NT2/D1 (cell line): Measurements from ENCODE around the gene MSMB.

Source experiments
- DNase-seq: peaks from one replicate; pipeline ENCODE4 v3.0.0-alpha.2; 2011; ENCODE audit warnings: low read depth, low spot score
- H3K27me3 ChIP-seq: 2 replicates; pipeline ENCODE4 v1.6.0; 2011; ENCODE audit warnings: mild to moderate bottlenecking; ENCODE audit not compliant: insufficient read length, insufficient read depth
- H3K36me3 ChIP-seq: 2 replicates; pipeline ENCODE4 v1.6.1; 2011; ENCODE audit warnings: mild to moderate bottlenecking, low read length, mixed read lengths; ENCODE audit not compliant: insufficient read depth, insufficient read length
- H3K4me1 ChIP-seq: 2 replicates; pipeline ENCODE4 v1.5.1; 2011; ENCODE audit not compliant: insufficient read depth, insufficient read length
- H3K4me3 ChIP-seq: 2 replicates; pipeline ENCODE4 v1.5.1; 2011; ENCODE audit warnings: low read depth; ENCODE audit not compliant: insufficient read length
- H3K9ac ChIP-seq: 2 replicates; pipeline ENCODE4 v1.6.0; 2011; ENCODE audit warnings: low read depth; ENCODE audit not compliant: insufficient read length
- H3K9me3 ChIP-seq: 2 replicates; pipeline ENCODE4 v1.5.1; 2011; ENCODE audit warnings: mild to moderate bottlenecking, low read length; ENCODE audit not compliant: insufficient read depth
- SUZ12 ChIP-seq: IDR thresholded peaks from 2 replicates; pipeline ENCODE4 v1.6.1; 2011; ENCODE audit not compliant: insufficient read length, insufficient read depth; ENCODE audit errors: extremely low read depth
- YY1 ChIP-seq: IDR thresholded peaks from 2 replicates; pipeline ENCODE4 v1.6.1; 2011; ENCODE audit not compliant: insufficient read length, insufficient read depth
- ZNF274 ChIP-seq: IDR thresholded peaks from 2 replicates; pipeline ENCODE4 v1.6.1; 2011; ENCODE audit warnings: mild to moderate bottlenecking, low read depth, low read length

Gene MSMB

DNA sequence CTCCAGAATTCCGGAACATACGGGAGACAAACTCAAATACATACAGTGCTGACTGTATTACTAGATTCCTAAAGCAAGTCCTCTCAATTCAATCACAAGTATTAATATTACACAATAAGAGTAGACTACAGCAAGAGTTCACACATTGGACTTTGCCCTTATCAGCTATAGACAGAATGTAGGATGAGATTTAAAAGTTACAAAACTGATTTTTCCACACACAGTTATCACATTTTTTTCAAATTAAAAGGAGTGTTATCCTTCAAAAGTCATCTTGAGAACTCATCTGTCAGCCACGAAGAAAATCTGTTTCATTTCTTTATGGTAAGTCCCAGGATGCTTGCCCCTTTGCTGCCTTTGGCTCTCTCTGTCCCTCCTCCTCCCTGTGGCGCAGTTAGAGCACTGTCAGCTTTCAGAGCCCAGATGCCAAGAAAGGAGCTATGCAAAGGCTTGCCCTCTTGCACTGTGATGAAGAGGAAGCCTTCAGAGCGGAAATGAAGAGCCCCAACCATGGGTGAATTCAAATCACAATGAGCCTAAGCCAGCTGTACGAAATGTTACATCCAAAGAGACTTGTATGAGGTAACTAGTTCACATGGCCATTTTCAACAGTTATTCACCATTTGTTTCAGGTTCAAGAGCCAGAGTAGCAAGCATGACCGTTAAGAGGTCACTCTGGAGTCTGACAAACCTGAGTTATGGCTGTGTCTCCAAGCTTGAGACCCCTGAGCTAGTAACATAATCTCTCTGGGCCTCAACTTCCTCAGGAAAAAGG, 26.3 kb downstream of the MSMB start:
- TF ChIP-seq ZNF274 (no peak), SUZ12 (no peak), YY1 (no peak)
- no peaks in the 10 kb centered on the region for H3K27me3 ChIP-seq
- no peak for DNase-seq
- peaks cover 26% of the 10 kb centered on the region for H3K36me3 ChIP-seq
- H3K9ac ChIP-seq: no peak overlapping the region
- H3K9me3 ChIP-seq: no peaks in the 10 kb centered on the region
- no peaks in the 10 kb centered on the region for H3K4me1 ChIP-seq
- no peak overlapping the region for H3K4me3 ChIP-seq

DNA sequence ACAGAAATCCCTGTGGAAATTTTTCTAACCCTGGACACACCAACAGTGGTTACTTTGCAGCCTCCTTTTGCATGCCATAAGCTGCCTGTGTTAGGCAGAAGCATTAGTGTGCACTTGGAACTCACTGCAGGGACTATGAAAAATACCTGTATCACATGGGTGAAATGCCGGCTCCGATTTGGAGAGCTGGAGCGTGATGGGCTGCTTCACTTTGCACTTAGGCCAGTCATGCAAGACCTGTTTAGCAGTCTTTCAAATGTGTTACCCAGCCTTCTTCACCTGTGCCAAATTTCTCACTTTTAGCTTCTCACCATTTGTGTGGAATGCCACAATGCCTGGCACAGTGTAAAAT, 26.9 kb downstream of the MSMB start:
- no peaks in the 10 kb centered on the region for H3K4me1 ChIP-seq
- no peaks in the 10 kb centered on the region for H3K27me3 ChIP-seq
- no peaks in the 10 kb centered on the region for H3K9me3 ChIP-seq
- no peak for DNase-seq
- no peak overlapping the region for H3K4me3 ChIP-seq
- H3K36me3 ChIP-seq: peaks cover 32% of the 10 kb centered on the region
- no peak for TF ChIP-seq SUZ12
- TF ChIP-seq YY1: no peak
- TF ChIP-seq ZNF274: no peak
- H3K9ac ChIP-seq: no peak overlapping the region

DNA sequence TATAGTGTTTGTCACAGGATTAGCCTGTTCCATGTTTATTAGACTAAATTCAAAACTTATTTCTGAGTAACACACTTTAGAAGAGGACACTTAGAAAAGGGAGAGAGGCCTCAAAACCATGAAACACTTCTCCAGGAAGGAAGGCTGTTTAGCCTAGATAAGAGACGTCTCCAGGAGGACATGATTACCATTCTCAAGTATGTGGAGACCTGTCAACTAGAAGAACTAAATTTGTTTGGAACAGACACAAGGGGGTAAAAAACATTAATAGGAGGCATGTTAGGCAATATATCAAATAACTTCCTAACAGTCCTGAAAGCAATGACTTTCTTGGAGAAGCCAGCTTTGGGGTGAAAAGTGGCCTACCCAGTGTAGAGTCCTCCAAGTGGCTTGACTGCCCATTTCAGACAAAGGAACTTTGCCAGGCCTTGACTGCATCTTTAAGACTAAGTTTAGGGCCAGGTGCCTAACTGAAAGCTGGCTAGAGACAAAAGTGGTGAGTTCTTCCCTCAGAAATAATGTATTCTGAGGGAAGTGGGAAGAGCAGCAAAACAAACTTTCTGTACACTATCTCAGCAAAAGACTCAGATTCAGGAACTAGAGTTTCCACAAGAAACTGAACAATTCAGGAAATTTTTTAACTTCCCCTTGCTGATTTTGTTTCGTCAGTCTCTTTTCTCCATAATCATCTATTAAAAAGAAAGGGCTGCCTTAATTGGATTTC, 27.5 kb downstream of the MSMB start:
- Histone ChIP-seq H3K9ac (no peak overlapping the region), H3K4me1 (no peaks in the 10 kb centered on the region), H3K4me3 (no peak overlapping the region), H3K27me3 (no peaks in the 10 kb centered on the region), H3K36me3 (peaks cover 37% of the 10 kb centered on the region), H3K9me3 (no peaks in the 10 kb centered on the region)
- no peak for DNase-seq
- TF ChIP-seq YY1: no peak
- no peak for TF ChIP-seq SUZ12
- TF ChIP-seq ZNF274: no peak

DNA sequence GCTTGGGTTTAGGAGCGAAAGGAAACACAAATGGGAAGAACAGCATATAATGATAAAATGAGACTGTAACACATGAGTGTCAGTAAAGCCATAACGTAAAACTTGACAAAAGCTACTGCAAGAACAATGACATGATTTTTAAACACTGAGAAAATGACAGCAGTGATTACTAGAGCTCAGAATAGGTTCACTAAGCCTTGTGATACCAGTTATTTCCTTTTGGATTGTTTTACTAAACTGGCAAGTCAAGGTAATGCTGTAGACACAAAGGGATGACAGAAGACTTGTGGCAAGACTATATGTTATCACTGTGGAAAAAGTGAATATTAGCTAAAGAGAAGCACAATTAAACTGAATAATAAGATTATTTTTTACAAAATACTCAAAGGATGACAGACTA, 28.3 kb downstream of the MSMB start:
- peaks cover 45% of the 10 kb centered on the region for H3K36me3 ChIP-seq
- H3K4me1 ChIP-seq: no peaks in the 10 kb centered on the region
- H3K9me3 ChIP-seq: no peaks in the 10 kb centered on the region
- H3K27me3 ChIP-seq: no peaks in the 10 kb centered on the region
- TF ChIP-seq SUZ12 (no peak), ZNF274 (no peak), YY1 (no peak)
- DNase-seq: no peak
- H3K9ac ChIP-seq: no peak overlapping the region
- H3K4me3 ChIP-seq: no peak overlapping the region

DNA sequence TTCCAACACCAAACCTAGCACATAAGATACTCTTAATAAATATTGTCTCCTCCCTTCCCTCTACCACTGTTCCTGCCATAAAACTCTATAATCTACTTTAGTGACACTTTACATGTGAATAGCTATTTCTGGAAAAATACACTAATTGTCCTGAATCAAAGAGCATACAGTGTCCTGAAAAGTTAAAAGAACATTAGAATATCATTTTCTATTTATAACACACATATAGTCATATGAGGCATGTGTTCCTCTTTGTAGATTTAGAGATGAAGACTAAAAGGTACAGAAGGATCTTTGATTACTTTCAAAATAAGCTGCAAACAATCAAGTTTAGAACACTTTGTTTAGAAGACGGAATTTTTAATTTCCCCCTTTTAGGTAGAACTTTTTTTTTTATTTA, 29.3 kb downstream of the MSMB start:
- peaks cover 49% of the 10 kb centered on the region for H3K36me3 ChIP-seq
- H3K4me1 ChIP-seq: no peaks in the 10 kb centered on the region

GRCh38 chr10:46016190-46016589, 29.9 kb downstream of the MSMB start:
- no peak overlapping the region for H3K4me3 ChIP-seq
- H3K9me3 ChIP-seq: no peaks in the 10 kb centered on the region
- no peaks in the 10 kb centered on the region for H3K4me1 ChIP-seq
- peaks cover 53% of the 10 kb centered on the region for H3K36me3 ChIP-seq
- H3K27me3 ChIP-seq: no peaks in the 10 kb centered on the region
- no peak overlapping the region for H3K9ac ChIP-seq
- no peak for DNase-seq
- TF ChIP-seq ZNF274 (no peak), SUZ12 (no peak), YY1 (no peak)

More for the DNA sequence above, 29.3 kb downstream of the MSMB start:
- H3K9ac ChIP-seq: no peak overlapping the region
- no peak for TF ChIP-seq SUZ12
- TF ChIP-seq YY1: no peak
- no peak for TF ChIP-seq ZNF274
- no peak for DNase-seq
- no peaks in the 10 kb centered on the region for H3K9me3 ChIP-seq
- no peak overlapping the region for H3K4me3 ChIP-seq
- H3K27me3 ChIP-seq: no peaks in the 10 kb centered on the region

GRCh38 chr10:46014683-46015405, 31.2 kb downstream of the MSMB start:
- no peaks in the 10 kb centered on the region for H3K9me3 ChIP-seq
- no peak overlapping the region for H3K4me3 ChIP-seq
- H3K36me3 ChIP-seq: peaks cover 64% of the 10 kb centered on the region
- DNase-seq: no peak
- no peak for TF ChIP-seq SUZ12
- TF ChIP-seq YY1: no peak
- no peak for TF ChIP-seq ZNF274
- no peaks in the 10 kb centered on the region for H3K4me1 ChIP-seq
- H3K27me3 ChIP-seq: no peaks in the 10 kb centered on the region
- no peak overlapping the region for H3K9ac ChIP-seq
